GM19395 (cell line): Measurements from ENCODE around the gene FNDC3A.

Experiments used
- ATAC-seq: cut with Tn5 transposase; IDR thresholded peaks from one replicate; pipeline ENCODE4 v1.9.1; 2021; ENCODE audit warnings: mild to moderate bottlenecking, moderate library complexity; ENCODE audit not compliant: unreplicated experiment

FNDC3A gene

DNA sequence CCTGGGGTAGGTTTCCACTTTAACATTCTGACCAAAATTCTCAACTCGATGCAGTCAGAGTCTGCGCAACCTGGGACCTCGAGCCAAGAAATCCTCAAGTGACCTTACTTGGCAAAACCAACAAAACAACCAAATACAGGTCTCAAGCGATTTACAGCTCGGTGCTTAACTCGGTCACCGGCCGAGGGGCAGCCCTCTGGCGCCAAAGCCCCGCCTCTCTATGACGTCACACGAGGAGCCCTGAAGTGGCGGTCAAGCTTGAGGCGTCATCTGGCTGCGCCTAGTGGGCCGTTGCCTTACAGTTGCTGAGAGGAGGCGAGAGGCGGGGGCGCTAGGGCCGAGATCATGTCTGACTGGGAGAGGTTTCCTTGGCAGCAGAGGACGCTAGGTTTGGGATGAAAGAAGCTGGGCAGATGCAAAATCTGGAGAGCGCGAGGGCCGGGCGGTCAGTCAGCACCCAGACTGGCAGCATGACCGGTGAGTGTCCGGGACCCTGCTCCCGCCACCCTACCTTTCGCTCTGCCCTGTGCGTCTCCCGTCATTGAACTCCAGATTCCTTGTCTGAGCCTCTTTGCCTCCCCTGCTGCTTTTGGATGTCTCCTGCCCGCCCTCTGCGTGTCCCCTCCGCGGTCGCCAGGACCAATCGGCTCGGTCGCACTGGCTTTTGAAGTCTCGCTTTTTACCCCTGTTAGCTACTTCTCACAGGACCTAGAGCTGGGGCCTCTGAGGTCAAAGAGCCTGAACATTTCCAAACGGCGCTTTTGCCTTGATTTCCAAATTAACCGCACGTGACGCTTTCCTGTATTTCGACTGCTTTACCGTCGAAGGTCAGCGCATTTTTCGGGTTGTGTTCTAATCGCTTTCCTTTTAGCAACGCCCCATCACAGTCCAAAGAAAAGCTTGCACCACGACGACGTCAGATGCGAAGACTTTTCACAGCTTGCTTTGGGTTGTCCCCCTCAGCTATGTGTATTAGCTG, 272.2 kb downstream of the FNDC3A start, which contains the start of gene CDADC1:
Gene CDADC1 (plus strand): TSS at position 283 of the 979 bp plus-strand sequence. CDS start 113 bp downstream, at position 396.
- peak; percentile 95 for ATAC-seq

DNA sequence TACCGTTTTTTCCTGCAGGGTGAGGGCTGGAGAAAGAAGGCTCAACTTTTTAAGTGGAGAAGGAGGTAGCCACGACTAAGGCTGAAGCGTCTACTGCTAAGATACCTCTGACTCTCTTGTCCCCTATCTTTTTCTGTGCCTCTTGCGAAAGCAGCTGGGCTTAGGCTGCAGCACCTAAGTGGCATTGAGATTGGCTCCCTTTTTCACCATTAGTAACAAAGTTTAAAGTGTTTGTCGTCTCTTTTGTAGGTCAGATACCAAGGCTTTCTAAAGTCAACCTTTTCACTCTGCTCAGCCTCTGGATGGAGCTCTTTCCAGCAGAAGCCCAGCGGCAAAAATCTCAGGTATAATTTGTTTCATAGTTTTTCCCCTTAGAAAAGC, 272.9 kb downstream of the FNDC3A start:
- ATAC-seq, result peak; percentile 7

DNA sequence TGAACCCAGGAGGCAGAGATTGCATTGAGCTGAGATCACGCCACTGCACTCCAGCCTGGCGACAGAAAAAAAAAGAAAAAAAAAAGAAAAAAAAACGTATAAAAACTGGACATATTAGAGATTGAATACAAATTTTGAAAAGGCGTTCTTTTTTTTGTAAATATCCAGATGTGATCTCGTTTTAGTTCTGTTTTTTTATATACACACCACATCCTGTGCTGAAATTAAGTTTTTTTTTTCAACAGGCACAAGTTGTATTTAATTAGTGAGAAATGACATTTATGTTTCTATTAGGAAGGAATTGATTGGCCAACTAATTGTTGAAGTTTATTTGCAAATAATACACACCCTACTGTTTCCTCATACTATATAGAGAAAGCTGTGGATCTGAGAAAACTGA, 275.6 kb downstream of the FNDC3A start:
- ATAC-seq, result no peak

DNA sequence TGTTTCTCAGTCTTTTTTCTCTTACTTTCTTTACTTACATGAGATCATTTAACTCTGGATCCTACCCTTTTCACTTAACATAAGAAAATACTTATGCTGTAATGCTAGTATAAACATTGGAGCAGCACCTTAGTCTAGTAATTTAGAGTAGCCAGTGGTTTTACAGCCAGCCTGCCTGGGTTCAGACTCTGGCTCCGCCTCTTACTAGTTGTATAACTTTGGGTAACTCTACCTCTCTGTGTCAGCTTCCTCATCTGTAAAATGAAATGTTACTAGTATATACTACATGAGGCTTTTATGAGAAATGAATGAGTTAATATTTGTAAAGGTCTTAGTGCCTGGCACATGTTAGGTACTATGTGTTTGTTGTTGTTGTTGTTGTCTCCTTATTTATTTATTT, 277.6 kb downstream of the FNDC3A start:
- no peak for ATAC-seq

DNA sequence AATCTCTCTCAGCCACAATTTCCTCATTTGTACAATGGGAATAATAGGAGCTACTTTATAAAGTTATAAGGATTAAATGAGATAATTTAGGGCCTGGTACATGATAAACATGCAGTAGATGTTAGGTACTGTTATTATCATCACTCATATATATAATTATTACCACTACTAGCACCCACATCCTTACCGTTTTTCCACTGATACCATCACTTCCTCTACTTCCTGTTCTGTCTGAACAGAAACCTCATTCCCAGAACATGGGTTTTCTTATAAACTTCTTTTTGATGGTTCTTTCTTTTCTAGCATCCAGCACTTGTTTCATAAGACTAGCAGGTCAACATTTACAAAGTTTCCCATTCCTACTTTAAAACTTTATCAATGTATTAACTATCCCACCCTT, 278.3 kb downstream of the FNDC3A start:
- ATAC-seq, result no peak

DNA sequence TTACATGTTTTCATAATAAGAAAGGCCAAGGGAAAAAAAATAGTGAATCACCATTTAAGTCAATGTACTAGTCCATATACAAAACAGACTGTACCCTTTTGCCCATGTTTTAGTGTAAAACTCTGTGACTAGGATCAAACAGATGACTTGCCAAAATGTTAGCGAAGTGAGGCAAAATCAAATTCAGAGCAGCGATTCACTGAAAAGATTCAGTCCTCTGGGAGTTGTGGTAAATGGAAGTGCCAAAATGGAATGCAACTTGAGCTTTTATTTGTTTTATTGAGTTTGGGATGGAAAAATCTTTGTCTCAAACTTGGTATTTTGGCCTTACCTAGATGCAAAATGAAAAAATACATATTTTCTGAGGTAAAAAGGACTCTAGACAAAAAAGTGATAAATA, 281.1 kb downstream of the FNDC3A start:
- no peak for ATAC-seq

DNA sequence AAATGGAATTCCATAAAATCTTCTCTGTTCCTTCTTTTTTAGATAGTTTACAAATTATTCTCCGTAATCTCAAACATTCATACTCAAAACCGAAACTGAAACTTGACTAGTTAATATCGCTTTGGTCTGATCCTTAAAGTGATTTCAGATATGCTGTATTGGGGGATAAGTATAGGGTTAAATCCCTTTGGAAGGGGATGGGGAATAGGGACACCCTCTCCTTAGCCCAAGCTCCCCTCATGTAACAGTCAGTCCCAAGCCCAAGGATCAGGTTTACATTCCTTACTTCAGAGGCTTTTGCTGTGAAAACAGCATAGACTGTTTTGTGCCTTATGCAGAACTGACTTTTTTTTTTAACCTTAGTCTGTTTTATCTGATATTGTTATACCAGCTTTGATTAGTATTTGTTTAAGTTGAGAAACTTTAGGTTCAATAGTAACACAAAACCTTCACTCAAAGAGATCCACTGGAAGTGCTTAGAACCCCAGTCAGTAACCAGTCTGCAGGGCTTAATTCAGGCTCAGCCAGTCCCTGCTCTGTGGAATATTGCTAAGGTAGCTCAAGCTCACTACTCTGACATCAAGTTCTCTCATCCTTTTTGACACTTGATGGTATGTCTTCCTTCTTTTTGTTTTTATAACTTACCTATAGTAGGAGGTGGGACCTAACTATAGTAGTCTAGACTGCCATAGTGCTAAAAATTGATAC, 282.5 kb downstream of the FNDC3A start:
- no peak for ATAC-seq
